ENCODE results near the gene TECTA. TPM values are rescaled to one million over a fixed set of nuclear protein-coding genes. Genes with fewer than 3 reads are reported as not detected.

The TECTA gene
- total RNA-seq, 1 experiment from 2014 or later, result 0.15 TPM

- Histone ChIP-seq H3K36me3 (ENCODE audit: control insufficient read depth, insufficient read depth, low read length) (no peaks in the 10 kb centered on the region), H3K27ac (ENCODE audit: low read length) (no peak overlapping the region), H3K9me3 (ENCODE audit: control insufficient read depth, insufficient read depth, low read depth, low read length) (no peaks in the 10 kb centered on the region), H3K27me3 (ENCODE audit: control insufficient read depth, insufficient read depth, low read length) (peaks cover 22% of the 10 kb centered on the region), H3K4me1 (ENCODE audit: control insufficient read depth, insufficient read depth, low read length) (0 out of 2 replicates have a peak, but pooled peaks cover 3% of the 10 kb centered on the region), H3K4me3 (ENCODE audit: low read depth in 2 of 2, low read length in 2 of 2) (no peak overlapping the region)
- intact Hi-C loops (cut with micrococcal nuclease; ENCODE audit: unreplicated experiment), result no loop called here
- POLR2A ChIA-PET, result no interaction called here
- in situ Hi-C loops (cut with HindIII; ENCODE audit: low pct_unique_long_range_greater_than_20kb, low sequenced_read_pairs), result no loop called here
- CTCF ChIA-PET, result no interaction called here
- BruUV-seq (replicated peaks), result no TSS peak
- no peak for TF ChIP-seq REST (IDR thresholded peaks at IDR 0.05; ENCODE audit: insufficient read depth in 1 of 2, low read depth in 2 of 2, low read length in 1 of 2)
- no peak for TF ChIP-seq CTCF (IDR thresholded peaks at IDR 0.05)
- no peak for TF ChIP-seq POLR2AphosphoS5 (IDR thresholded peaks at IDR 0.05; ENCODE audit: low read depth, low read length)
- no peak for TF ChIP-seq TCF7L2 (IDR thresholded peaks at IDR 0.05; ENCODE audit: low read depth, low read length)
- no peak for TF ChIP-seq SIN3A (IDR thresholded peaks at IDR 0.05; ENCODE audit: borderline replicate concordance, insufficient read depth, low read depth, low read length)
- no peak for DNase-seq (ENCODE audit: low read depth, low spot score)
- 0 out of 2 replicates have a peak, but pooled peaks have one; percentile 42 for ATAC-seq
Measured at GRCh38 chr11:121099364-121099763, 1.7 kb upstream of the TECTA start.

DNA sequence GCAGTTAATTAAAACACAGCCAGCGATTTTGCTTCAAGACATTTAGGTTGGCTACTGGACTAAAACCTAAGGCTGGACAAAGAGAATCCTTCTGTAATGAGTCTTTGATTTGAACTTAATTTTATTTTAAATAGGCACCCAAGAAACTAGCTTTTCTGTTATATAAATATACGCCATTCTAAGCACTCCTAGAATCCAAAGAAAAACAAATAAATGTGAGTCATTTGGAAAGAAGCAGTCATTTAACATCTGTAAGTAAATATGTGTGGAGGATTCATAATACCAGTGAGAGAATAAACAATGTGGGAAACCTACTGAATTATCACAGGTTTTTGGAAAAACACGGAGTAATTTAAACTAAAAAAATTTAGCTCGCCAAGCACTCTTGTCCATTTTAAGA is 1.2 kb upstream of the TECTA start:
- intact Hi-C loops (cut with micrococcal nuclease; ENCODE audit: unreplicated experiment), result no loop called here
- DNase-seq (ENCODE audit: low read depth, low spot score) (no peak), ATAC-seq (peak; percentile 81)
- peaks cover 22% of the 10 kb centered on the region for H3K27me3 ChIP-seq (ENCODE audit: control insufficient read depth, insufficient read depth, low read length)
- no TSS peak for BruUV-seq (replicated peaks)
- H3K36me3 ChIP-seq (ENCODE audit: control insufficient read depth, insufficient read depth, low read length), result no peaks in the 10 kb centered on the region
- ChIA-PET POLR2A (no interaction called here), CTCF (no interaction called here)
- 0 out of 2 replicates have a peak, but pooled peaks cover 3% of the 10 kb centered on the region for H3K4me1 ChIP-seq (ENCODE audit: control insufficient read depth, insufficient read depth, low read length)
- no peaks in the 10 kb centered on the region for H3K9me3 ChIP-seq (ENCODE audit: control insufficient read depth, insufficient read depth, low read depth, low read length)
- TF ChIP-seq SIN3A (IDR thresholded peaks at IDR 0.05; ENCODE audit: borderline replicate concordance, insufficient read depth, low read depth, low read length) (no peak), CTCF (IDR thresholded peaks at IDR 0.05) (no peak), POLR2AphosphoS5 (IDR thresholded peaks at IDR 0.05; ENCODE audit: low read depth, low read length) (no peak), REST (IDR thresholded peaks at IDR 0.05; ENCODE audit: insufficient read depth in 1 of 2, low read depth in 2 of 2, low read length in 1 of 2) (no peak), TCF7L2 (IDR thresholded peaks at IDR 0.05; ENCODE audit: low read depth, low read length) (no peak)
- in situ Hi-C loops (cut with HindIII; ENCODE audit: low pct_unique_long_range_greater_than_20kb, low sequenced_read_pairs), result no loop called here
- H3K4me3 ChIP-seq (ENCODE audit: low read depth in 2 of 2, low read length in 2 of 2), result no peak overlapping the region
- no peak overlapping the region for H3K27ac ChIP-seq (ENCODE audit: low read length)
